ENCODE data around the gene TTC39C. TPM values are rescaled to one million over a fixed set of nuclear protein-coding genes. Genes with fewer than 3 reads are reported as not detected.

The TTC39C gene
- total and polyA plus RNA-seq, 2 experiments from 2014 or later = 69.4 to 136 TPM

- Histone ChIP-seq H3K4me2 (no peak overlapping the region), H3K79me2 (replicated peaks; ENCODE audit: insufficient read depth) (no peaks in the 10 kb centered on the region), H3K4me3 (no peak overlapping the region), H2AFZ (peak overlapping the region; percentile 14; the same call in 1 of the 2 replicates), H3K27me3 (ENCODE audit: insufficient read depth) (no peaks in the 10 kb centered on the region), H3K36me3 (ENCODE audit: insufficient read depth) (no peaks in the 10 kb centered on the region), H3K27ac (ENCODE audit: low read depth) (no peak overlapping the region), H3F3A (replicated peaks; ENCODE audit: low read depth) (no peaks in the 10 kb centered on the region), H3K9me2 (ENCODE audit: insufficient read depth) (peaks cover 6% of the 10 kb centered on the region), H3K4me1 (ENCODE audit: insufficient read depth) (peaks cover 19% of the 10 kb centered on the region), H4K20me1 (replicated peaks; ENCODE audit: insufficient read depth) (no peaks in the 10 kb centered on the region)
- H3K4me3 Mint-ChIP-seq = no peak overlapping the region
- H3K27ac Mint-ChIP-seq = no peak overlapping the region
- DNase-seq (ENCODE audit: low spot score) = no peak
- no peaks in the 10 kb centered on the region; the same call in 2 of the 3 replicates for H3K9me3 Mint-ChIP-seq
- TF ChIP-seq ETS1 (IDR thresholded peaks at IDR 0.05) = no peak
- TF ChIP-seq, protein P1, sequence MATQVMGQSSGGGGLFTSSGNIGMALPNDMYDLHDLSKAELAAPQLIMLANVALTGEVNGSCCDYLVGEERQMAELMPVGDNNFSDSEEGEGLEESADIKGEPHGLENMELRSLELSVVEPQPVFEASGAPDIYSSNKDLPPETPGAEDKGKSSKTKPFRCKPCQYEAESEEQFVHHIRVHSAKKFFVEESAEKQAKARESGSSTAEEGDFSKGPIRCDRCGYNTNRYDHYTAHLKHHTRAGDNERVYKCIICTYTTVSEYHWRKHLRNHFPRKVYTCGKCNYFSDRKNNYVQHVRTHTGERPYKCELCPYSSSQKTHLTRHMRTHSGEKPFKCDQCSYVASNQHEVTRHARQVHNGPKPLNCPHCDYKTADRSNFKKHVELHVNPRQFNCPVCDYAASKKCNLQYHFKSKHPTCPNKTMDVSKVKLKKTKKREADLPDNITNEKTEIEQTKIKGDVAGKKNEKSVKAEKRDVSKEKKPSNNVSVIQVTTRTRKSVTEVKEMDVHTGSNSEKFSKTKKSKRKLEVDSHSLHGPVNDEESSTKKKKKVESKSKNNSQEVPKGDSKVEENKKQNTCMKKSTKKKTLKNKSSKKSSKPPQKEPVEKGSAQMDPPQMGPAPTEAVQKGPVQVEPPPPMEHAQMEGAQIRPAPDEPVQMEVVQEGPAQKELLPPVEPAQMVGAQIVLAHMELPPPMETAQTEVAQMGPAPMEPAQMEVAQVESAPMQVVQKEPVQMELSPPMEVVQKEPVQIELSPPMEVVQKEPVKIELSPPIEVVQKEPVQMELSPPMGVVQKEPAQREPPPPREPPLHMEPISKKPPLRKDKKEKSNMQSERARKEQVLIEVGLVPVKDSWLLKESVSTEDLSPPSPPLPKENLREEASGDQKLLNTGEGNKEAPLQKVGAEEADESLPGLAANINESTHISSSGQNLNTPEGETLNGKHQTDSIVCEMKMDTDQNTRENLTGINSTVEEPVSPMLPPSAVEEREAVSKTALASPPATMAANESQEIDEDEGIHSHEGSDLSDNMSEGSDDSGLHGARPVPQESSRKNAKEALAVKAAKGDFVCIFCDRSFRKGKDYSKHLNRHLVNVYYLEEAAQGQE (IDR thresholded peaks at IDR 0.05; ENCODE audit: unreplicated experiment) = no peak
- no peak for TF ChIP-seq EZH2phosphoT487 (IDR thresholded peaks at IDR 0.05; ENCODE audit: unreplicated experiment)
- no peak for TF ChIP-seq JUNB (IDR thresholded peaks at IDR 0.05; ENCODE audit: unreplicated experiment)
- no peak for TF ChIP-seq NANOG (IDR thresholded peaks at IDR 0.05; ENCODE audit: borderline replicate concordance)
- TF ChIP-seq, protein P2, sequence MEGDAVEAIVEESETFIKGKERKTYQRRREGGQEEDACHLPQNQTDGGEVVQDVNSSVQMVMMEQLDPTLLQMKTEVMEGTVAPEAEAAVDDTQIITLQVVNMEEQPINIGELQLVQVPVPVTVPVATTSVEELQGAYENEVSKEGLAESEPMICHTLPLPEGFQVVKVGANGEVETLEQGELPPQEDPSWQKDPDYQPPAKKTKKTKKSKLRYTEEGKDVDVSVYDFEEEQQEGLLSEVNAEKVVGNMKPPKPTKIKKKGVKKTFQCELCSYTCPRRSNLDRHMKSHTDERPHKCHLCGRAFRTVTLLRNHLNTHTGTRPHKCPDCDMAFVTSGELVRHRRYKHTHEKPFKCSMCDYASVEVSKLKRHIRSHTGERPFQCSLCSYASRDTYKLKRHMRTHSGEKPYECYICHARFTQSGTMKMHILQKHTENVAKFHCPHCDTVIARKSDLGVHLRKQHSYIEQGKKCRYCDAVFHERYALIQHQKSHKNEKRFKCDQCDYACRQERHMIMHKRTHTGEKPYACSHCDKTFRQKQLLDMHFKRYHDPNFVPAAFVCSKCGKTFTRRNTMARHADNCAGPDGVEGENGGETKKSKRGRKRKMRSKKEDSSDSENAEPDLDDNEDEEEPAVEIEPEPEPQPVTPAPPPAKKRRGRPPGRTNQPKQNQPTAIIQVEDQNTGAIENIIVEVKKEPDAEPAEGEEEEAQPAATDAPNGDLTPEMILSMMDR (conservative IDR thresholded peaks at IDR 0.05; ENCODE audit: low read depth in 2 of 2) = no peak
- no peak for TF ChIP-seq ZNF114 (CRISPR knock-in tag; IDR thresholded peaks at IDR 0.05)
- peaks cover 19% of the 10 kb centered on the region for H3K4me1 Mint-ChIP-seq
- peaks cover 6% of the 10 kb centered on the region for H3K27me3 Mint-ChIP-seq (ENCODE audit: insufficient read depth, low read depth, poor library complexity)
- H3K36me3 Mint-ChIP-seq (ENCODE audit: low read depth) = no peaks in the 10 kb centered on the region
- no peak for ATAC-seq
Measured at GRCh38 chr18:23967321-23968089, 47.0 kb upstream of the TTC39C start.

All from GM23338 (cell line).